HG02938 (cell line): ENCODE results near the gene OR51E1.

Source experiments
- ATAC-seq: cut with Tn5 transposase; IDR thresholded peaks from one replicate; pipeline ENCODE4 v1.9.1; 2021; ENCODE audit warnings: mild to moderate bottlenecking, moderate library complexity; ENCODE audit not compliant: unreplicated experiment

The OR51E1 gene

GRCh38 chr11:4643682-4644081 is at the start of gene OR51E1:
Gene OR51E1 (plus strand): TSS chr11:4643982. CDS start chr11:4652527, 8,545 bp downstream.
- no peak for ATAC-seq

- ATAC-seq: no peak
Observed at GRCh38 chr11:4605057-4605456, 38.7 kb upstream of the OR51E1 start.

GRCh38 chr11:4606231-4607015 is 37.4 kb upstream of the OR51E1 start:
- ATAC-seq: no peak

GRCh38 chr11:4607096-4607495 is 36.7 kb upstream of the OR51E1 start:
- ATAC-seq: no peak

GRCh38 chr11:4607781-4608666 is 35.8 kb upstream of the OR51E1 start, which contains the start of gene TRIM68:
Gene TRIM68 (minus strand): TSS chr11:4608231. CDS start chr11:4605504, 2,727 bp downstream.
- ATAC-seq: peak; percentile 99

GRCh38 chr11:4610258-4610935 is 33.4 kb upstream of the OR51E1 start:
- no peak for ATAC-seq

- ATAC-seq: no peak
Observed at GRCh38 chr11:4611986-4612385, 31.8 kb upstream of the OR51E1 start.

GRCh38 chr11:4615856-4616444 is 27.8 kb upstream of the OR51E1 start:
- no peak for ATAC-seq

GRCh38 chr11:4619514-4619913 is 24.3 kb upstream of the OR51E1 start:
- ATAC-seq: no peak

GRCh38 chr11:4626207-4627099 is 17.3 kb upstream of the OR51E1 start:
- peak; percentile 78 for ATAC-seq

GRCh38 chr11:4636136-4636535 is 7.6 kb upstream of the OR51E1 start:
- ATAC-seq: no peak

- ATAC-seq: peak; percentile 95
Observed at GRCh38 chr11:4636962-4637661, 6.7 kb upstream of the OR51E1 start, which contains the start of gene OR51D1. Gene OR51D1 (plus strand): TSS chr11:4637477. CDS start chr11:4639791, 2,314 bp downstream.

- no peak for ATAC-seq
Observed at GRCh38 chr11:4637662-4638047, 6.1 kb upstream of the OR51E1 start.

GRCh38 chr11:4639931-4640330 is 3.9 kb upstream of the OR51E1 start:
- no peak for ATAC-seq

GRCh38 chr11:4641501-4641900 is 2.3 kb upstream of the OR51E1 start:
- no peak for ATAC-seq

GRCh38 chr11:4642043-4642442 is 1.7 kb upstream of the OR51E1 start:
- ATAC-seq: no peak

GRCh38 chr11:4643076-4643475 is 706 bp upstream of the OR51E1 start:
- no peak for ATAC-seq

GRCh38 chr11:4644233-4644632 is 451 bp downstream of the OR51E1 start:
- ATAC-seq: no peak

GRCh38 chr11:4645974-4646373 is 2.2 kb downstream of the OR51E1 start:
- no peak for ATAC-seq
